DOHH2 (cell line): ENCODE measurements around the gene ANKHD1.

Experiments used
- CTCF ChIP-seq: fragments of 200-600 bp; sonication (generic); IDR thresholded peaks from one replicate; pipeline ENCODE4 v1.5.1; 2014; ENCODE audit warnings: antibody characterized with exemption, mild to moderate bottlenecking, low read depth, low read length; ENCODE audit not compliant: poor library complexity, severe bottlenecking
- EZH2phosphoT487 ChIP-seq: fragments of 200-600 bp; sonication (generic); IDR thresholded peaks from 2 replicates; pipeline ENCODE4 v1.6.1; 2017; ENCODE audit warnings: borderline replicate concordance, mild to moderate bottlenecking, antibody characterized with exemption, low read length, moderate library complexity, mixed read lengths

- no peak for TF ChIP-seq CTCF
- no peak for TF ChIP-seq EZH2phosphoT487
Measured at GRCh38 chr5:140550147-140551079, 148.8 kb downstream of the ANKHD1 start.
